ENCODE data around the gene CAMKMT.

The CAMKMT gene

DNA sequence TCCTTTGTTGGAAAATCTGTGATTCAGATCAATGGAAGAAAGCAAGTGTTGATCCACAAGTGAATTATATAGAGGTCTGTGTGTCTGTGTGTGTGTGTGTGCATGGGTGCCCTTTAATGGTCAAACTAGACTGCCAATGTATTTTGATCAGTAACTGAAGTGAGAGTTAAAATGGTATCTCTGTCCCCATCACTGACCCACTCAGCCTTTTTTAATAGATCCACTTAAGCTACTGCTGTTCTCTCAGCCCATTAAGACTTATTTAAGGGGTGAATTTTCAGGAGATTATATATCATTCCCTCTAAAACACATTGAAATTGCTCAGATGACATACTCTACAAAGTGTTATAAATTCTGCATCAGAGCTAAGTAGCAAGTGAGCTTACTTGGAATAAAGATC is 386.0 kb downstream of the CAMKMT start:
- DNase-seq: no peak

DNA sequence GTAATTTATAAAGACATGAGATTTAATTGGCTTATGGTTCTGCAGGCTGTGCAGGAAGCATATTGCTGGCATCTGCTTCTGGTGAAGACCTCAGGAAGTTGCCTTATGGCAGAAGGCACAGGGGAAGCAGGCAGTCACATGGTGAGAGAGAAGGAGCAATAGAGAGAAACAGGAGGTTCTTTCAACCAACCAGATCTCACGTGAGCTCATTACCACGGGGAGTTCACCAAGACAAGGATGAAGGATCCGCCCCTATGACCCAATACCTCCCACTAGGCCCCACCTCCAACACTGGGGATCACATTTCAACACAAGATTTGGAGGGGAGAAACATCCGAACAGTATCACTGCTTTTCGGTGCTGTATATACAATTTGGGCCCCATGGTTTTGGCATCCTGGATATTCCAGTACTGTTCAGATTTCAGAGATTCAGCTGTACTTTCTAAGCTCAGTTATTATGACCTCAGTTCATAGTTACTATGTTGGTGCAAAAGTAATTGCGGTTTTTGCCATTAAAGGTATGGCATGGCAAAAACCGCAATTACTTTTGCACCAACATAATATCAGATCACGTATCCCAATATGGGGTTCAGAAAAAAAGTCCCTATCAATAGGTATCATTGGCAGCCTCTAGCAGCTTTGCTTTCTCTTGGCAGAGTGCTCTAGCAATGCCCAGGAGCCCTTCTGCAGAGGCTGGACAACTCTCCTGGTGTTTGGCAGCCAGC is 390.2 kb downstream of the CAMKMT start:
- DNase-seq: no peak

DNA sequence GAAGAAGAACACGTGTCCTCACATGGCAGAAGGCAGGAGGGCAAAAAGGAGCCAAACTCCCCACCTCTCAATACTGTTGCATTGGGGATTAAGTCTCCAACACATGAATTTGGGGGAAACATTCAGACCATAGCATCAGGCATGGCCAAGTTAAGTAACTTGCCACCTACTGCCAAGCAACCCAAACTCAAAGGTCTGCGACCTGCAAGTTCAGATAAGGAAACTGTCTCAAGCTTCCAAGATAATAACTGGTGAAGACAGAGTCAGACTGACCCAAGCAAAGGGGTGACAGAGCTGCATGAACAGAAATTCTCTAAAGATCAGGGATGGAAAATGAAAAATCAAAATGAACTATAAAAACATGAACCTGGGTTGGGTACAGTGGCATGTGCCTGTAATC is 391.0 kb downstream of the CAMKMT start:
- no peak for DNase-seq

DNA sequence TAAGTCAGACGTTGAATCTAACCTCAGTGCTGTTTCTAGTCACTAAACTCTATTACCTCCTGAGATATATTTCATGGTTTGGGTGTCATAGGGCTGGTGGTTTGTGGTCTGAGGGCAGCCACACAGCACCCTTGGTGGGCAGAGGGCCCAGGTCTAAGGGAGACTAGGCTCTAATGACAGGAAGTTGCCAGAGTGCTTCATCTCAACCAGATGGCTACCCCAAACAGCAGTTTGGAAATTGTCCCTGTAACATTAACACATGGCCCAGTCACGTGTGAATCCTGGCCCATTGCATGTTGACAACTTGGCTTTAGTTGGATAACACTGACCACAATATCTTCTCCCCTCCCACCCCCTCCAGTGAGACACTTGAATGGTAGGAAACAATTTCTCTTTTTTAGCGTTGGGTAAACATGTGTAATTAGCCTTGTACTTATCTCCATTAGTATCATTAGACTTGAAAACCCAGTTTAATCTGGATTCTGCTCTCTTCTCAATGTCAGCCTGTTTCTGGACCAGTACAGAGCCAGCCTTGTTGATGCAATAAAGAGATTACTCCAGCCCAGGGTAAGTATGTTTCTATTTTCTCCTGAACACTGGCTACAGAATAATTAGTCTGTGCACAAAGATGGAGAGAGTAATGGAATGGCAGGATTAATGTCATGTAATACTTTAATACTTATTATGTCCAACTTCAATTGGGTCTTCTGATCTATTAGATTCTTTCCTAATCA is 392.0 kb downstream of the CAMKMT start:
- DNase-seq: no peak

DNA sequence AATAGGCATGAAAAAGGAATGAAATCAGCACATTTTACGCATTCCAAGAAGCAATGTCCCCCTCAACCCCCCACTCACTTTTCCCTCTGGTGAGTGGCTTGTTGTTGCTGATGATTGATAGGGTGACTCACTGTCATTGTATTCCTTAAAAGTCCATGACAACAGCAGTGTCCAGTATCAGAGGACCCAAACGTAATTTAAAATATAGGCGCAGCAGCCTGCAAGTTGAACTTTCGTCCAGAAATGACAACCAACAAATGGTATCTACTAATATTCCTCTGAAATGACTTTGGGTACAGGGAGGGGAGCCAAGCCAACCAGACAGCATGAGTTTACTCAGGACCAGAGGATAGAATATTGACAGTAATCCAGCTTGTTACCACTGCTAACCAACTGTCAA is 396.8 kb downstream of the CAMKMT start:
- DNase-seq: no peak

DNA sequence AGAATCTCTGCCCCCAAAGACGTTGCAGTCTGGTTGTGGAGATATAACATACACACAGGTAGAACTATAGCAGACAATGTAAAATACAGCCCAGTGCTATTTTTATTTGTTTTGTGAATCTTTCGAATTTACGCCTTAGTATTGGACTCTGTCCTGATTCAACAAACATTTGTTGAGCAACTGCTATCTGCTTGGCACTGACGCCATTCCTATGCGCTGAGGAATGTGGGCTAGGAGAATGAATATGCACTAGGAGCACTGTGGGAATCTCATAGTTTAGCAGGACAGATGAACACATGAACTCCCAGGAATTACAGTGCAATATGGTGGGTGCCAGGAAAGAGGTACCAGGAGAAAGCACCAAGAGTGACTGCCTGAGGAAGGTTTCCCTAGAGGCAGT is 398.1 kb downstream of the CAMKMT start:
- DNase-seq: no peak

DNA sequence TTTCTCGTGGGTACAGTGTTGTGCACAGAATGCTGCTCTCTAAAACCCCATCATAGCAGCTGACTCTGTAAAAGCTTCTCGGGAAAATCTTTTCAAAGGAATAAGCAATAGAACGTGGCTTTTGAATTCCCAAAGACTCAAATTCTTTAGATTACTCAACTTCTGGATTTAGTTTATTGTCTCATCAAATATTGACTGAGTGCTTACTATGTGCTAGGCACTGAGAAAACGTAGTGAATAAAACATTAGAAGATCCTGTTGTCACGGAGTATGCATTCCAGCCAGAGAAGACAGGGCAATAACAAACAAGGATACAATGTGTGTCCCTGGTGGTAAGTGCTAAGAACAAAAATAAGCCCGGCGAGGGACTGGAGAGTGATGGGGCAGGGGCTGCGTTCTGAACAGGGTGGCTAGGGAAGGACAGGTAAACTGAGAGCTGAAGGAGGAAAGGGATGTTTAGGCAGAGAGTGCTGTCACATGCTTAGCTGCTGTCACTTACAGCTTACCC is 401.6 kb downstream of the CAMKMT start:
- DNase-seq: no peak

DNA sequence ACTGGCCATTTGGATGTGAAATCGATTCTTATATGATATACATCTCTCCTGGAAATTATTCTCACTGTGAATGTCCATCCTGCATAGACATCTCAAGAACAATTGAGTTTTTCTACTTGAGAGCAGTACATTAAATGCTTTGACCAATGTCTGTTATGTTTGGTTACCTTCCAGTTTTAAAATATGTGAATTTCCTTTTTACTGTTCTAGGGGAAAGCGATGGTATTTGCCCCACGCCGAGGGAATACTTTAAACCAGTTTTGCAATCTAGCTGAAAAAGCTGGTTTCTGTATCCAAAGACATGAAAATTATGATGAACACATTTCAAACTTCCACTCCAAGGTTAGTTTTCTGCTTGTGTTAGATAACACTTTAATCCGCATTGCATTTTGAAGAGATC is 404.5 kb downstream of the CAMKMT start:
- DNase-seq: no peak

DNA sequence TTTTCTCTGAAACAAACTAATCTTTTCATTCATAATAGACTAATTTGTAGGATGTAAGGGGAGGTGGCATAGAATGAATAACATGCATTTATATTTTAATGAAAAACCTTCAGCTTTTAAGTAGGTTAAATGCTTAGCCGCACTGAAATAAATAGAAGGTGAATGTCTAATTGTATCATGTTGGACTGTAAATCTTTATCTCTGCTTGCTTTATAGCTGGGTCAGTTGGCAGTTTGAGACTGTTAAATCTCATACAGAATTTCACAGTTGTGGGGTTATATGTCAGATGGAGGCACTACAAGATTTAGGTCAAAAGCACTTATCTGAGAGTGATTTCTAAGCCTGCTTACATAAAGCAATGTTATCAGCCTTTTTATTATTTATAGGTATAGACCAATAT is 405.0 kb downstream of the CAMKMT start:
- DNase-seq: no peak

DNA sequence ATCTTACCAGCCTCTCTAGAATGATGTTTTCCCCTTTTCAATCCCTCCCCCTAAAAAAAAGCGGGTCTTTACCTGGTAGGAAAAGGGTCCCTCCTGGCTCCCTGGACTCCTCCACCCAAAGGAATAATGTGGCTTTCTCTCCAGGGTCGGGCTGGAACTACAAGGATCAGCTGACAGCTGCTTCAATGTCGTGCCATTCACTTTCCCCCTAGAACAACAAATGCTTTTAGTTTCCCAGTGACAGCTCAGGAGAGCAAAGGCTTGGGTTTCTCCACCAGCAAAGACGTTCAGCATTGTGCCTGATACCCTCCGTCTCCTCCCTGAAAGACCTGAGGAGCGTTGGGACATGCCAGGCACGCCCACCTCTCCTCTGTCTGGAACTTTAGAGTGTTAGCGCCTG is 405.9 kb downstream of the CAMKMT start:
- no peak for DNase-seq

DNA sequence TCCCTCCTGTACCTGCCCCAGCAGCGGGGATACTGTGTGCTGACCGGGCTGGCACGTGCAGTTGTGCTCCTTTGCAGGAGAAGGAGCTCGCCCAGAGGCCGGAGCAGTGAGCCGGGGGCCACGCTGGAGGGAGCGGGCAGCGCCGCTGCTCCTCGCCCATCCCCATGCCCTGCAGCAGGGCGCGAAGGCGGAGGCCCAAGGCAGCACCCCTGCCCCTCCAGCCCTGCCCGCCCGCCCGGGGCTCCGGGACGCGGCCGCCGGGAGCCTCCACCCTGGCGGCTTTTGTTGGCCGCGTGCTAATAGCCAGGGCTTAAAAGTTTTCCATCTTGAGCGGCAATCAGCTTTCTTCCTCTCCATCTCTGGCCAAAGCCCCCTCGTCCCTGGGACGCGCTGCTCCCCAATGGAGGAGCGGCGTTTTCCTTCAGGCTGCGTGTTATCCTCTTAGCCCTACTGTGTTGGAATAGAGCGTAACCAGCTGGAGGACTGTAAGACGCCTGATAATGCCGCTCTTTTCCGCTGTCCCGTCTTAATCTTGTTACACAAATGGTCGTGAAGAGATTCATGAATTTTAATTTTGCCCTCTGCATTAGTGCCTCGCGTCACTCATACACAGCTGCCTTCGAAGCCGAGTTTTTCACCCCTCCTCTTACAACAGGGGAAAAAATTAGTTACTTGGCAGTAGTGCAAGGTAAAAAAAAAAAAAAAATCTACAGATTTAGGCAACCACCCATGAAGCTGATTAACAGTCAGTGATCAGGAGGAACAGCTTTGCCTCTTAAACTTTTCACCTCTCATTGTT is 406.9 kb downstream of the CAMKMT start:
- DNase-seq: no peak

DNA sequence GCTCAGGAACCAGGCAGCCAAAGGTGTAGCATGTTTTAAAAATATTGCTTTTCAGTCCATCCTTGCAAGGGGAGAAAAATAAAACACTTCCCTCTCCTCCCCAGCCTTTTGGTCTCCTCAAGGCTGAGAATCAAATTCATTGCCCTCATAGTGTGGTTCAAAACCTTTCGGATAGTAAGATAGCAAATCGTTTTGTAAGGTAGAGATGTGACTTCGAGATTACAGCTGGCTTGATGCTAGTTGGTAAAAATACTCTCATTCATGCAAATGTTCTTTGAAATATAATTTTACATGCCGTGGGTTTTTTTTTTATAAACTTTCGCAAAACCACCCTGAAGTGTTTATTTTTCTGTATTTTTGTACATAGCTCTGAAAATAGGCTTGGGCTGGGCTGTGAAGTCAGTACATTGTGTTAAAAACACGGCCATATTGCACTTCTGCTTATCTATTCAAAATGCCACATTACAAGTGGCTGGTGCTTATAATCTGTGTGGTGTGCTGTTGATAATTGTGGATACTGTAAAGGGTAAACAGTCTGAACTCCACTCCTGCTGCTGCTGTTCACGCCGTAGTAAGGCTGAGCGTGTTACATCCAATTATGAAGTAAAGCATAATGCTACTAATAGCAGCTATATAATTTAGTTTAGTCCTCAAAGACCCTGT is 407.7 kb downstream of the CAMKMT start:
- no peak for DNase-seq

DNA sequence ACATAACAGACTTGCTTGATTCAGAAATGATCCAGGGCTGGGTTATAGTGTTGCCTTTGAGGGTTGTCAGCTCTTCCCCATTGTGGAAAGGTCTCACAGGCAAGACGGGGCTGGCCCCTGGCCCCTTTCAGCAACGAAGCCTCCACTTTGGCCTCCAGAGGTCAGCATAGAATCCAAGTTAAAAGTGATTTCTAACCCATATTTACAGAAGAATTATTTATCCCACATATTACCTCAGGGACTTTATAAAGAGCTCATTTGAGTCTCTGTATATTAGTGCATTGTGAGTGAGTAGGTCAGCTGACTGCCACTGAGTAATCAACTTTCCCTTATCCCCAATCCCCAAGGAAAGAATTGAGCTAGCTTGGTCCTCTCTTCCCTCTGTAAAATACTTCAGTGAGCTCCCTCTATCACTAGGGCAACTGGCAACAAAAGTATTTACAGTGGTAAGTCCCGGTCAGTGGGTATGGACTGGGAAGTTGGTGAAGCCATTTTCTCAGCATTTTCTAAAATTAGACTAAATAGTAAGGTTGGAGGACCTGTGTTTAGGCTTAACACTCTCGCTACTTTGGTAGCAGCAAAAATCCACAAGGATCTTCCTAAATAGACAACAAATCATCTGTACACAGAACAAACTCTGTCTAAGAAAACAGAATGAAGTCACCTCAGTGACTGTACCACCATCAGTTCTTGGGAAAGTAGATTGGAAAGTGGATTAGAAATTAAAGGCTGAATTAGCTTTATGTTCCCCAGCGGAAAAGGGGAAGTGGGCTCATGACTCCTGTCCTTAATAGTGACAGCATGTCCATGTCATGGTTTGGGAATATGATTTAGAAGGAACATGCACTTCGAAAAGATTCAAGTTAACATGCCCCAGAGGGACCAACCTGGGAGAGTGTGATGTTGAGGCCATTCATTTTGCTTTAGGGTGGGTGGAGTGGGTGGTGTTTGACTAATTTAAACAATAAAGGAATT is 408.8 kb downstream of the CAMKMT start:
- DNase-seq: no peak

DNA sequence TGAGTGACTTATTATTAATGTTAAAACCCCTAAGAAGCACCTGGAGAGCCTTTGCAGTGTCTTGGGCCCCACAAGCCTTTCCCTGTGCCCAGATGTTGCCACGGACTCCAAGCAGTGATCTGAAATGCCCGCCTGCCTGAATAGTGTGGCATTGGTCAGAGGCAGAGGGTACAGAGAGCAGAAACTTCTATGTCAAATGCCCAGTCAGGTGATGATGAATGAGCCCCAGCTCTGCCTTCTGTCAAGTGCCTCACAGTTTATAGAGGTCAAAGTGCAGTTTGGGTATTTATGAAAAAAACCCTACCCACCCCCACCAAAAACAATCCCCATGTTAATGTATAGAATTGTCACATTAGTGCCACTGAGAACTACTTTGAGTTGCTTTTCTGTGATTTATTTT is 409.8 kb downstream of the CAMKMT start:
- DNase-seq: no peak

DNA sequence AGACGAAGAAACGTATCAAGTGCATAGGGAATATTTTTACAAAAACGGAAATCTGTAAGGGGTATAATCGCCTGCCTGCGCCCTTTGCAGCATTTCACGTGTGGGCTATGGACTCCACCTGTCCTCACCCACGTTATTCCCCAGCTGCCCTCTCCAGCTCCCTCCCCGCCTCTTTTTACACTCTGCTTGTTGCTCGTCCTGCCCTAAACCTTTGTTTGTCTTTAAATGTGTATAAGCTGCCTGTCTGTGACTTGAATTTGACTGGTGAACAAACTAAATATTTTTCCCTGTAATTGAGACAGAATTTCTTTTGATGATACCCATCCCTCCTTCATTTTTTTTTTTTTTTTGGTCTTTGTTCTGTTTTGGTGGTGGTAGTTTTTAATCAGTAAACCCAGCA is 410.4 kb downstream of the CAMKMT start:
- DNase-seq: no peak

DNA sequence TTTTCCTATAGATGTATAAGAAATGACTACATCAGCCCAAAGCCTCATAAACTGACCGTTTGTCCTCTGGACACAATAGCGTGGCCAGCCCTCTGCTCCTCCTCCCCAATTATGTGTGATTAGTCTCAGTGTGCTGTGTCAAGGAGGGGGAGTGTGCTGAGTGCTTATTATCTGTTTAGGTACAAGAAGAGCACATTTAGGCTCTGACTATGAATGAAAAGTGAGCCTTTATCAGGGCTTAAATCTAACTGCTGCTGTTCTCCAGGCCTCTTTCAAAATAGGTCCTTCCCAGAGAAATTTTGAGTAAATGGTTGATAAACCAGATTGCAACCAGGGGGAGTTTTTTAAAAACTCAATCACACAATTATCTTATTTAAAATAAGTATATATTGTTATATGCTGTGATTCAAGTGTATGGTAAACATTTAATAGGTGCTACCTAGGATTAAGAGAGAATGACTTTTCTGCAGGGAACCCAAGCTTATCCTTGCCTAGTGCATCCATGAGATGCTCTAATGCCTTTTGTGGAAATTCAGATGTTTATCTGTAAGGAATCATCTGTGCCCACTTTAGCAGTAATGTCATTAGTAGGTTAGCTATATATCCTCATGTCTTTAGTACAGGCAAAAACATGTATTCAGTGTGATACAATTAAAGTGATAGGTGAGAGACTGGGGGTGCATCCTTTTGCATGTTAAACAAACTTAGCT is 411.1 kb downstream of the CAMKMT start:
- DNase-seq: no peak

DNA sequence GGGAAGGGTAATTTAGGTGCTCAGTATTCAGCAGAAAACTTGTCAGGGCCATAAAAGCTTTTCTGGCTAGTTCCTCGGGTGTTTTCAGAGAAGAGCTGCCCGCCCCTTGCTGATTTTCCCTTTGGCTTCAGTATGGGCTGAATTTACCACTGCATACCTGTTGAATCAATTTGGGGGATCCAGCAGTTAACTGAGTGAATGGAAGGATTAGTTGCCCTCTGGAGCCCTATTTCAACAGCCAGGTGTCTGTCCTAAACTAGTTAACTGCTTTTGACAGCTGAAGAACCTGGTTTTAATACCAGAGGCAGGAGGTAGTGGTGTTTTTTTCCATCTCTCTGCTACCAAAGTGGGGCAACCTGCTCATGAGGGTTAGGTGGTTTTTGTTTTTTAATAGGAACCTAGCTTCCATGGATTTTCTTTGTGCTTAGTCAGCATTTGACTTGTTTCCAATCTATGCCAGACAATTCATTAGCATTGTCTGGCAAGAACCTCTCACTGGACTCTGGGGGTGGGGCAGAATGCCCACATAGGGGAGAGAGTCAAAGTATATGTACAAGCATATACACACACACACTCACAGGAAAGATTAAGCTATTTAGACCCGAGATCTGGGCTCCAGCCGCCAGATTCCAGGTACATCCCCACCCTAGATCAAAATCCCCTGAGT is 413.2 kb downstream of the CAMKMT start:
- DNase-seq: no peak

DNA sequence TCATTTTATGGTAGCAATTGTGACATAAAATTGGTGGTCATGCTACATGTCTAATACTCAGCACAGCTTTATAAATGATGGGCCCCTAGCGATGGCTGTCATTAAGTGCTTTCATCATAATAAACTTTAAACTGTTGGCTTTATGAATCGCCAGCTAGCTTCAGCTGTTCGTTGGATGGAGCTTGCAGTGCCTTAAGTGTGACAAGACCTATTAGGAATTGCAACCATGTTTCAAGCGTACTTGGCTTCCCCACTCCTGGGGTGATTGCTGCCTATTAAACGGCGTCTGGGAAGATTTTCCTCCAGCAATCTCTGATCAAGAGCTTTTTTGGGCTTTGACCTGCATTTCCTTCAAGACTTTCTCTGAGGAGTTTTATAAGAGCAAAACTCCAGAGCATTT is 415.3 kb downstream of the CAMKMT start:
- no peak for DNase-seq

DNA sequence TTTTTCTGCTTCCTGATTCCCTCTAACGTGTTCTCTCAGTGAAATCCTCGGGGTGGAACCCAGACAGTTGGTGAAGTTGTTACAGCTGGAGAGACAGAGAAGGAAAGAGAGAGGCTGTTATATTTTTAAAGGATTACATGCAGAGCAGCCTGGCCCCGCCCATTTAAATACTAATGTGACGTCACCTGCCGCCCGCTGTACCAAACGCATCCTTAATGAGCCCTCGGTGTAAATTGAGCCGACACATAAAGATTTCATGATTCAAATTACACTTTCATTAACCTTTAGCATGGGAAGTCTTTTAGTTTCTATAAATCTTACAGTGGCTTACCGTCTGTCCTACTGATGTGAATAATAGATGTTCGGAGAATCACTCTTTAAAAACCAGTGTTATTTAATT is 415.8 kb downstream of the CAMKMT start:
- DNase-seq: no peak

DNA sequence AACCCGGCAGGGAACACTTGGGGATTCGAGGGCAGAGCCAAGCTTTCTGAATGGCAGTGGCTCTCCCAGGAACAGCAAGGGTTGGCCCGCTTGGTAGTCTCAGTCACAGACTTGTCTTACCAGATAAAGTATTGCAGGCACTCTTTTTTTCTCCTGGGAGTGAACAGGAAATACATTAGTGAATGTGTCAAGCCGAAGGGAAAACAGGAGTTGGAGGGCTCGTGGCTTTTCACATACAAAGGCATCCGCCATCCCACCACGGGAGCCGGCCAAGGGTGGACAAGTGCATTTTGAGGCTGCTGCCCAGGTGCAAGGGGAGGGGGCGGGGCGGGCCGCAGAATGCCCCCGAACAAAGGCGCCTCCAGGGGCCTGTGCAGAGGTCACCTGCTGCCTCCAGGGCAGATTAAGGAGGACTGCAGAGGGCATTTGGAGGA is 416.5 kb downstream of the CAMKMT start:
- DNase-seq: no peak

All from activated CD4-positive, alpha-beta T cell treated with anti-CD3 and anti-CD28 coated beads for 4 hours (primary cell).